HG03025 (cell line): ENCODE data around the gene SRXN1.

Source experiments
- ATAC-seq: cut with Tn5 transposase; IDR thresholded peaks from one replicate; pipeline ENCODE4 v1.9.1; 2021; ENCODE audit warnings: mild to moderate bottlenecking, moderate library complexity; ENCODE audit not compliant: unreplicated experiment, low FRiP score

Gene SRXN1

GRCh38 chr20:675453-676314 lies 22.7 kb upstream of the SRXN1 start, which contains the start of gene SCRT2:
SCRT2 (minus strand) TSS chr20:675802; CDS start chr20:675601, 201 bp downstream.
- ATAC-seq, result no peak

GRCh38 chr20:675033-675452 lies 22.0 kb upstream of the SRXN1 start:
- no peak for ATAC-seq

GRCh38 chr20:673603-674001 lies 20.6 kb upstream of the SRXN1 start:
- no peak for ATAC-seq

- ATAC-seq, result no peak
Observed at GRCh38 chr20:672963-673602, 20.1 kb upstream of the SRXN1 start.

GRCh38 chr20:671252-672030 lies 18.4 kb upstream of the SRXN1 start:
- ATAC-seq, result no peak

GRCh38 chr20:669573-669972 lies 16.6 kb upstream of the SRXN1 start:
- ATAC-seq, result no peak

- ATAC-seq, result no peak
Observed at GRCh38 chr20:668638-669037, 15.6 kb upstream of the SRXN1 start.

GRCh38 chr20:668050-668449 lies 15.1 kb upstream of the SRXN1 start:
- ATAC-seq, result no peak

- no peak for ATAC-seq
Observed at GRCh38 chr20:667351-668034, 14.5 kb upstream of the SRXN1 start.

- no peak for ATAC-seq
Observed at GRCh38 chr20:666877-667276, 13.9 kb upstream of the SRXN1 start.

GRCh38 chr20:665276-665675 lies 12.3 kb upstream of the SRXN1 start:
- no peak for ATAC-seq

GRCh38 chr20:664576-664975 lies 11.6 kb upstream of the SRXN1 start:
- no peak for ATAC-seq

- ATAC-seq, result no peak
Observed at GRCh38 chr20:664151-664550, 11.2 kb upstream of the SRXN1 start.

- ATAC-seq, result no peak
Observed at GRCh38 chr20:663315-664090, 10.5 kb upstream of the SRXN1 start.

GRCh38 chr20:662277-663192 lies 9.5 kb upstream of the SRXN1 start:
- no peak for ATAC-seq

GRCh38 chr20:661474-662270 lies 8.7 kb upstream of the SRXN1 start:
- no peak for ATAC-seq

GRCh38 chr20:658731-659291 lies 5.8 kb upstream of the SRXN1 start:
- no peak for ATAC-seq

- ATAC-seq, result no peak
Observed at GRCh38 chr20:658202-658601, 5.2 kb upstream of the SRXN1 start.
